ENCODE data around the gene NEIL1.
A peak's percentile ranks its signal among the peaks of the same experiment; 100 is the strongest.
"Not testable (repeated sequence)": the region's sequence is repeated elsewhere in the genome, so short reads cannot be mapped to it uniquely, and the experiment has no call there.

NEIL1 gene, protein sequence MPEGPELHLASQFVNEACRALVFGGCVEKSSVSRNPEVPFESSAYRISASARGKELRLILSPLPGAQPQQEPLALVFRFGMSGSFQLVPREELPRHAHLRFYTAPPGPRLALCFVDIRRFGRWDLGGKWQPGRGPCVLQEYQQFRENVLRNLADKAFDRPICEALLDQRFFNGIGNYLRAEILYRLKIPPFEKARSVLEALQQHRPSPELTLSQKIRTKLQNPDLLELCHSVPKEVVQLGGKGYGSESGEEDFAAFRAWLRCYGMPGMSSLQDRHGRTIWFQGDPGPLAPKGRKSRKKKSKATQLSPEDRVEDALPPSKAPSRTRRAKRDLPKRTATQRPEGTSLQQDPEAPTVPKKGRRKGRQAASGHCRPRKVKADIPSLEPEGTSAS

DNA sequence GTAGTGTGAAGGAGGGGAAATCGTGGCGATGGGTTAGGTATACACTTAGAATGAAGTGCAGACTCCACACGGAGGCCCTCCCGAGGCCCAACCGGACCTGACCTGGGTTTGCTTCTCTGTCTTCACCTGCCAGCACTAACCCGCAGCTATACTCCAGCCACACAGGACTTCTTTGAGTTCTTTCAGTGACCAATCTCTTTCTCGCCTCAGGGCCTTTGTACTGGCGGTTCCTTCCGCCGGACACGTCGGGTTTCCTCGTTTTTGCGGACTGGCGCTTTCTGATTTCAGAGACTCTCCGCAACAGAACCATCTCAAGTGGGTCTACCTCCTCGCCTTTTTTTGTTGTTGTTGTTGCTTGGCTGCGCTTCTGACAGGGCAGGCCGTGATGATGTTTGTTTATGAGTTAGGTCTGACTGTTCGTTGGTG lies at the start of gene NEIL1:
NEIL1 (plus strand) TSS at position 244 of the 426 bp plus-strand sequence. CDS start 1,867 bp downstream, outside the sequence.
- peak in 1 of 14 donors; percentile 31 for DNase-seq

- not testable (repeated sequence) for DNase-seq
Observed at GRCh38 chr15:75298541-75299310, 48.1 kb upstream of the NEIL1 start.

GRCh38 chr15:75299311-75299688 lies 47.5 kb upstream of the NEIL1 start:
- not testable (repeated sequence) for DNase-seq

DNA sequence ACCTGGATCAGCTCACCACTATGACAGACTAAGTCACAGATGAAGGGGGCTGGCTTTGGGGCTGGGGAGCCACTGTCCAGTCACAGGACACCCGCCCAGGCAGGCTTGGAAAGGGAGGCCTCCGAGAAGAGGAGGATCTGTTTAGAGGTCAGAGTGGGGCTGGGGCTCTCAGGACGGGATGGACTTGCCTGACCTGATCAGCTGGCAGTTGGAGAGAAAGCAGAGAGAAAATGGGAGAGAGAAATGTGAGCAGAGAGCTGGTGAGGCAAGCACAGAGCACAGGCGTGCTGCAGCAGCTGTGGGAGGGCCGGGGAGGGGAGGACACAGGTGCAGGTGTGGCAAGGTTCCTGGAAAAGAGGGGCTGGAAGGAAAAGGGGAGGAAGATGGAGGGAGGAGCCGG lies 46.8 kb upstream of the NEIL1 start:
- DNase-seq = not testable (repeated sequence)

GRCh38 chr15:75302318-75302717 lies 44.5 kb upstream of the NEIL1 start:
- DNase-seq = no peak

- not testable (repeated sequence) for DNase-seq
Observed at GRCh38 chr15:75302753-75303152, 44.1 kb upstream of the NEIL1 start.

DNA sequence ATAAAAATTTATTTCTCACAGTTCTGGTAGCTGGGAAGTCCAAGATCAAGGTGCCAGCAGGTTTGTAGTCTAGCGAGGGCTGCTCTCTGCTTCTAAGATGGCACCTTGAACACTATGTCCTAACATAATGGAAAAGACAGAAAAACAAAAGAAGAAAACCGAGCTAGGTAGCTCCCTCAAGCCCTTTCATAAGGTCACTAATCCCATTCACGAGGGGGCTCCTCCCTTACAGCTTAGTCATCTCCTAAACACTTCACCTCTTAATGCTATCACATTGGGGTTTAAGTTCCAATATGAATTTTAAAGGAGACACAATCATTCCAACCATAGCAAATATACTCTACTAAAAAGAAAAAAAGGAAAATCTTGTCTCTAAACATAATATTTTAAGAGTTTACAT lies 40.7 kb upstream of the NEIL1 start:
- DNase-seq = no peak

DNA sequence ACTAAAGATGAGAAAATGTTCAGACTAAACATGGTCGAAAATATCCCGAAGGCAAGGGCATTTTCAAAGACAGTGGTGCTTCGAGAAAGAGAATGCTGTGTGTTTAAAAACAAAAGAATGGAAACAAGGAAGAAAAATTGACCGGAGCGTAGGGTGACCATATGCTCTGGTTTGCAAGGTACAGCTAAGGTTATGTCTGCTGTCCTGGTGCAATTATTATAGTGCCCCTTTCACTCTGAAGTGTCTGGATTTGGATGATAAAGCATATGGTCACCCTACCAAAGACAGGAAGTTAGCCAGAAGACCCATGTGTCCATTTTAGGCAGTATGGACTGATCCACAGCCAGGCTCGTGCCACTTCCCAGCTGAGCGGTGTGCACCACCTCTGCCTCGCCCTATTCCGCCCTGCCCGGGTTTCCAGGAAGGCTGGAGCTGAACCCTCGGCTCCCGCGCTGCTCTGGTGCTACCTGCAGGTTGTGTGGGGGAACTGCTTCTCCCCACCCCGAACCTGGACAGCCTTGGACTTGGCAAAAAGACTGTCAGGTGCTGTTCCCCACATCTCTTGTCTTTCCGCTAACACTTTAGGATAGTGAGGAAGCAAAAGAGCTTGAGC lies 39.0 kb upstream of the NEIL1 start:
- no peak for DNase-seq

- no peak for DNase-seq
Observed at GRCh38 chr15:75309711-75310110, 37.1 kb upstream of the NEIL1 start.

- DNase-seq = not testable (repeated sequence)
Observed at GRCh38 chr15:75312548-75312947, 34.3 kb upstream of the NEIL1 start.

DNA sequence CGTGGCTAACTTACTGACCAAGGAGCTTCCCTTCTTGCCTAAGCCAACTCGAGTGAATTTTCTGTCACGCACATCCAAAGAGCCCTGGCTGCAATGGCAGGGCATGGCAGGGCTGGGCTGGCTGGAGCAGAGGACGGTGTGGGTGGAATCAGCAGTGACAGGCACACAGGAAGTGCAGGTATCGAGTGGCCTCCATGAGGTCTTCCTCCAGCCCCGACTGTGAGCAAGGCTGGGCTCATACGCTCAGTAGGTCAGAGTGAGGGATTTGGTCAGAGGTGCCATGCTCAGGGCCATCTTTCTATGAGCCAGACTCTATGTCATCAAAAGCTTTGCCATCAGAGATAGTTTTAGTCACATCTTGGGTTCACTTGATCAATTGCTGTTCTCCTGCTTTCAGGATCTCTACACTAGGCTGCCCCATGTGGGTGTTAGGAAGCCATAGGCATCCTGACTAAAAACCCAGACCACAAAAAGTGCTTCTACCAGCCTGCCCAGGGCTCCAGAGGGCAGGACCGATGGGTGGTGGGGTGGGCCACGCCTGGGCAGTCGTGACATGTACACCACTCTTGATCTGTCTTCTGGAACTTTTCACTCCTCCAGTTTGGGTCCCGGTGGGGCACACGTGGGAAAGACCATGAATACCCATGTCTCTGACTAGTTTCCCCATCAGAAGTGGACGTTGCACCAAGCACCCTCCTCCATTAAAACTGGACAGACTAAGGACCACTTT lies 33.6 kb upstream of the NEIL1 start:
- no peak for DNase-seq

- DNase-seq = no peak
Observed at GRCh38 chr15:75314552-75315290, 32.1 kb upstream of the NEIL1 start.

GRCh38 chr15:75319231-75319897 lies 27.5 kb upstream of the NEIL1 start:
- DNase-seq = not testable (repeated sequence)

GRCh38 chr15:75321711-75322110 lies 25.1 kb upstream of the NEIL1 start:
- DNase-seq = no peak

DNA sequence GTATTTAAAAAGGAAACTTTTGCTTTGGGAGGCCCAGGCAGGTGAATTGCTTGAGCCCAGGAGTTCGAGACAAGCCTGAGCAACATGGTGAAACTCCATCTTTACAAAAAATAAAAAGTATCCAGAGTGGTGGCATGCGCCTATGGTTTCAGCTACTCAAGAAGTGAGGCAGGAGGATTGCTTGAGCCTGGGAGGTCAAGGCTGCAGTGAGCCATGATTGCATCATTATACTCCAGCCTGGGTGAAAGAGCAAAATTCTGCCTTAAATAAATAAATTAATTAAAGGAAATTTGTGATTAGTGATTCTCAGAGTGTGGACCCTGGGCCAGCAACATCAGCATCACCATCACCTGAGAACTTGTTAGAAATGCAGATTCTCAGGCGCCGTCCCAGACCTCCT lies 20.9 kb upstream of the NEIL1 start:
- no peak for DNase-seq

DNA sequence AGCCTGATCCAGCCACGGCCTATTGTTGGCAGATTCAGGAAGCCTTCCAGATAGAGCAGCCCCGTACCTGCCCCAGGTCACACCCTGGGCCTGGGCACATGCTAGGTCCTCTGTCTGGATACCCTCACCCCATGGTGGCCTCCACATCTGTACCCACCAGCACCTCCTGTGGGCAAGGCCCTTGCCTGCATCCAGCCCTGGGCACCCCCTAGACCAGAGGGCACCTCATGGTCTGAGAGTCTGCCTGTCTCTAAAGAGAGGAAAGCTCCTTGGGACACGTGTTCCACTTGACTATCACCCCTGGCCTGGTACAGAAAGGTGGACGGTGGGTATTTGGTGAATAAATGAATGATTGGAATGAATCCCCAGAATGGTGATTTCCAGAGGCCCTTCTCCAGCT lies 19.8 kb upstream of the NEIL1 start:
- no peak for DNase-seq

GRCh38 chr15:75327491-75327890 lies 19.3 kb upstream of the NEIL1 start:
- DNase-seq = no peak

GRCh38 chr15:75328493-75329314 lies 18.1 kb upstream of the NEIL1 start:
- DNase-seq = no peak

DNA sequence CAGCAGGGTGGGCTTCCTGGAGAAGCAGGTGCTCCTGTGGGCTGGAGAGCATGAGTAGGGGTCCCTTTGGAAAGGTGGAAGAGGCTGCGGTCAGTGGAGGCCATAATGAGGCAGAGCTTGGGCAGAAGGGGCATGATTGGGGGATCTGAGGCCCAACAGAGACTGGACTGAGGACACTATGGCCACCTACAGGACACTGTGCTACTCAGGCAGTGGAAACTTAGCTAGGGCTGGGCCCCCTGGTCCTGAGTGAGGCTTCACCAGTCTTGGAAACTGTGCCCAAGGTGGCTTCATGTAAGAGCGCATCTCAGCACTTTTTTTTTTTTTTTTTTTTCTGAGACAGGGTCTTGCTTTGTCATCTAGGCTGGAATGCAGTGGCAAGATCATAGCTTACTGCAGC lies 17.3 kb upstream of the NEIL1 start:
- no peak for DNase-seq

- DNase-seq = not testable (repeated sequence)
Observed at GRCh38 chr15:75332093-75332492, 14.7 kb upstream of the NEIL1 start.

Data from C1 segment of cervical spinal cord (tissue), 14 donors.